ENCODE results near the gene ATP8B3.

The ATP8B3 gene

DNA sequence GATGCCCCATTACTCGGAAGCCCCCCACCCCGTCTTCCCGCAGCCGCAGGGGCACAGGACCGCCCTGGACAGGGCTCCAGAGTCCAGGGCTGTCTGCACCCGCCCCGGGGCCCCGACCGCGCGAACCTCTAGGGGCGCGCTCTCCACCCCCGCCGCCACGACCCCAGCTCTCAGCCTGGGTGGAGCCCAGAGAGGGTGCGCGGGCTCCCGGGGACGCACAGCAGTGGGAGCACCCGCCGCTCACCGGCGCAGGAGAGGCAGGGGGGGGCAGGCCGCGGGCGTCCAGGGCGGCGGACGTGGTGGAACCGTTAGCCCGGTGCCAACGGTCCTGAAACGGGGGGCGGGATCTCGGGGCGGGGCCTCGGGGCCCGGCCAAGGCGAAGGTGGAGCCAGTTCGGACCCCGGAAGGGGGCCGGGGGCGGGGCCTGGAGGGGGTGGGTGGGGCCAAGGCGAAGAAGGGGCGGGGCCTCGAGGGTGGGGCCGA lies at the start of gene ATP8B3:
TSS of gene ATP8B3 (minus strand) at position 335 of the 484 bp plus-strand sequence. CDS start 540 bp downstream, outside the sequence.
- no peak; the same call in 1 of the 2 replicates for TF ChIP-seq CTCF (IDR thresholded peaks at IDR 0.05; ENCODE audit: low read depth, low read length)
- peak within 1 kb of the TSS; percentile 65 for H3K4me3 ChIP-seq (ENCODE audit: low read depth, low read length)

- peak overlapping the region; percentile 81 for H3K4me3 ChIP-seq (ENCODE audit: low read depth, low read length)
- TF ChIP-seq CTCF (IDR thresholded peaks at IDR 0.05; ENCODE audit: low read depth, low read length), result no peak
Measured at GRCh38 chr19:1861599-1862031, 49.5 kb upstream of the ATP8B3 start.

GRCh38 chr19:1860821-1861598 lies 48.9 kb upstream of the ATP8B3 start:
- no peak for TF ChIP-seq CTCF (IDR thresholded peaks at IDR 0.05; ENCODE audit: low read depth, low read length)
- H3K4me3 ChIP-seq (ENCODE audit: low read depth, low read length), result peak overlapping the region; percentile 81

DNA sequence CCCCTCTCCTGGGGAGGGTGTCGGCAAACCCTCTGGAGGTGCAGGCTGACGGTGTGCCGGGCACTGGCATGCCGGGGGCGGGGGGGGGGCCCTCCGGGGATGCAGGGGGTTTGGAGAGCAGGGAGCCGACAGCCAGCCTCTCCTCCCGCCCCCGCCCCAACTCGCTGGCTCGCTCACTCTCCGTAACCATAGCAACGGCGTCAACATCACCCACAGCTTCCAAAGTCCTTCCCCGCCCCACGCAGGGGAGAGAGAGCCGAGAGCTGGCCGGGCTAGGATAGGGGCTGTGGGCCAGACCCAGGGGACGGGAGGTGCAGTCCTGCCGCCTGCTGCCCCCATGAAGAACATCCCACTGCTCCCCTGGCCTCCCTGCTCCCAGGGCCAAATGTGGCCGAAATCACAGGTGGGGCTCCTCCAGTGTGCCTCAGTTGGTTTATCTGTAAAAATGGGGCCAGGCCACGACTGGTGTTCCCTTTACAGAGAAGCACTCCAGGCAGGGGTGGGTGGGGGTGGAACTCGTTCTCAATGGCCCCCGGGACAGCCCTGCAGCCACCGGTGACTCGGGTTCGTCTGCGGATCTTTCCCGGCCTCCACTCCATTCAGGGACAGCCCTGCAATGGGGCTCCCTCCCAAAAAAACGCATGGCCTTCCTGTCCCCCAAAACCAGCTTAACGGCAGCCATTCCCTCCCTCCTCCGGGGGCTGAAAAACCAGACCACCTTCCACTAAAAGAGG lies 48.1 kb upstream of the ATP8B3 start:
- peak overlapping the region; percentile 81 for H3K4me3 ChIP-seq (ENCODE audit: low read depth, low read length)
- no peak for TF ChIP-seq CTCF (IDR thresholded peaks at IDR 0.05; ENCODE audit: low read depth, low read length)

GRCh38 chr19:1859331-1859781 lies 47.3 kb upstream of the ATP8B3 start:
- no peak overlapping the region for H3K4me3 ChIP-seq (ENCODE audit: low read depth, low read length)
- no peak for TF ChIP-seq CTCF (IDR thresholded peaks at IDR 0.05; ENCODE audit: low read depth, low read length)

DNA sequence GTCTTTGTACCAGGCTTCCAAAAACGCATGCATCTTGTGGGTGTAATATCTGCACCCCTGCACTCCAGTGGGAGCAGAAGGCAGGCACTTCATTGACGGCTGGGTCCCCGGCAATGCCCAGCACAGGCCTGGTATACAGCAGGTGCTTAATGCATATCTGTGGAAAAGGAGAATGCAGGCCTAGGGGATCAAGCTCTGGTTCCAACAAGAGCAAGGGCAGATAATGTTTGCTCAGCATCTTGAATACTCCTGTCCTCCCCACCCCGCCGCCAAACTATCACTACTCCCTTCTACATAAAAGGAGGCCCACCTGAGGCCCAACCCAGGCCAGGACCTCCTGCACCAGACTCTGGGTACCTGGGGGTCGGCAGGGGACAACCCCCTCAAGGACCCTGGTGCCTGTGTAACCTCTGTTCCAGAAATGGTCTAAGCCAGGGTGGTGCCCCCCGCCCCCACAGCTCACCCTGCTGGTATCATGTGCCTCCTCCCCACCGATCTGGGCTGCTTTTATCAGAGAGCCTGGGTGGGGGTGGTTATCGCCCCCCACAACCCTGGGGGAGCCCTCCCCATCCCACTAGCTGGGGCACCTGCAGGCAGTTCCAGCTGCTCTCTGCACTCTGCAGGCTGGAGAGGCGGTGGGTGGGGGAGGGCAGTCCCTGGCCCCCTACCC lies 46.5 kb upstream of the ATP8B3 start:
- no peak overlapping the region for H3K4me3 ChIP-seq (ENCODE audit: low read depth, low read length)
- TF ChIP-seq CTCF (IDR thresholded peaks at IDR 0.05; ENCODE audit: low read depth, low read length), result no peak
